Measurements from ENCODE around the gene TLCD3B. TPM values are rescaled to one million over a fixed set of nuclear protein-coding genes. Genes with fewer than 3 reads are reported as not detected.

Gene TLCD3B
- total RNA-seq, 2 donors from 2014 or later: 3.4 to 14.1 TPM

DNA sequence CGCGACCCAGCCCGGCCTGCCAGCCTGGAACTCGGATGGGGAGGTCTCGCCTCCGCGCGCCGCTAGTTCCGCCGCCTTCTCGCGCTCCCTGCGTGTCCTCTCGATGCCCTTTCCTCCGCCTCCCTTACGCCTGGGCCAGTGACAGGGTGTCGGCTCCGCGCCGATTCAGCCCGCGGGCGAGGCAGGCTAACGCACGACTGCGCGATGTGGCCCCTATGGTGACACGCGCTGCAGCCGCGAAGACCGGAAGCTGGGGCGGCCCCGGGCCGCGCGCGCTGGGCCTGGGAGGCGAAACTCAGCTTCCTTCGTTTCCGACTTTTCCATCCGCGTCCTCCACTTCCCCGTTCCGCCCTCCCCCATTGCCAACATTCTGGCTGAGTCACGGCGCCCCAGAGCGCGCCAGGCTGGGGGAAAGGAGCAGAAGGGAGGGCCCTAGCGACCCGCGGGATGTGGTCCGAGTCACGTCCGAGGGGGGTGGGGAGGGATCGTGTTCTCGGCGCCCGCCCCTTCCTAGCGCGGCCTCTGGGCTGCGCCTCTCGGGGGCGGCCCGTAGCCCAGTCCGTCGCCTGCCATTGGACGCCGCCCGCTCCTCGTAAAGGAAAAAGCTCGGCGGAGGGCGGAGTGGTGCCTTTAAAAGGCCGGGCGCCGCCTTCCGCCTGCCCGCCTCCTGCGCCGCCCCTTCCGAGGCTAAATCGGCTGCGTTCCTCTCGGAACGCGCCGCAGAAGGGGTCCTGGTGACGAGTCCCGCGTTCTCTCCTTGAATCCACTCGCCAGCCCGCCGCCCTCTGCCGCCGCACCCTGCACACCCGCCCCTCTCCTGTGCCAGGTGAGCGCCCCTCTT lies 34.3 kb upstream of the TLCD3B start, which contains the start of gene ALDOA:
TSS of gene ALDOA (plus strand) at position 659 of the 841 bp plus-strand sequence. CDS start 1,138 bp downstream, outside the sequence.
- Mint-ChIP-seq H3K36me3 (peaks cover 47 to 55% of the 10 kb centered on the region in 2 donors), H3K9me3 (no peaks in the 10 kb centered on the region), H3K27ac (peak within 1 kb of the TSS; percentile 92 to 98)
- peak; percentile 96 to 99 for DNase-seq (ENCODE audit: low spot score in 2 of 2)
- ATAC-seq: peak; percentile 87 to 90

DNA sequence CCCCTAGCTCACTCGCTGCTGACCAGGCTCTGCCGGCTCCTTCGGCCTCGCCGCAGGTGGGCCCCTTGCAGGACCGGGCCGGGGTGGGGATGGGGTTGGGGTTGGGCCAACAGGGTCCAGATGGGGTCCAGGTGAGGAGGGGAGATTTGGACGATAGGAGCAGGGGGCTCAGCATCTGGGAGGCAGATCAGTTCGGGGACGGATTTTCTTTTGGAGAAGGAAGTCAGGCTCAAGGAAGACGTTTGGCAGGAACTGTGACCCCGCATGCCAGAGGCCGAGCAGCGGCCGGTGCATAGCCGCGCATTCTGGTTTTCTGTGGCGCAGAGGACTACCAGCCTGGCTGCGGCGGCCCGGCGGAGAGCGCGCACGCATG lies 33.6 kb upstream of the TLCD3B start:
- DNase-seq (ENCODE audit: low spot score in 2 of 2) (peak in 1 of 2 donors; percentile 70), ATAC-seq (no peak)
- H3K36me3 Mint-ChIP-seq: peaks cover 41 to 49% of the 10 kb centered on the region in 2 donors
- no peaks in the 10 kb centered on the region for H3K9me3 Mint-ChIP-seq
- H3K27ac Mint-ChIP-seq: peak overlapping the region; percentile 92

DNA sequence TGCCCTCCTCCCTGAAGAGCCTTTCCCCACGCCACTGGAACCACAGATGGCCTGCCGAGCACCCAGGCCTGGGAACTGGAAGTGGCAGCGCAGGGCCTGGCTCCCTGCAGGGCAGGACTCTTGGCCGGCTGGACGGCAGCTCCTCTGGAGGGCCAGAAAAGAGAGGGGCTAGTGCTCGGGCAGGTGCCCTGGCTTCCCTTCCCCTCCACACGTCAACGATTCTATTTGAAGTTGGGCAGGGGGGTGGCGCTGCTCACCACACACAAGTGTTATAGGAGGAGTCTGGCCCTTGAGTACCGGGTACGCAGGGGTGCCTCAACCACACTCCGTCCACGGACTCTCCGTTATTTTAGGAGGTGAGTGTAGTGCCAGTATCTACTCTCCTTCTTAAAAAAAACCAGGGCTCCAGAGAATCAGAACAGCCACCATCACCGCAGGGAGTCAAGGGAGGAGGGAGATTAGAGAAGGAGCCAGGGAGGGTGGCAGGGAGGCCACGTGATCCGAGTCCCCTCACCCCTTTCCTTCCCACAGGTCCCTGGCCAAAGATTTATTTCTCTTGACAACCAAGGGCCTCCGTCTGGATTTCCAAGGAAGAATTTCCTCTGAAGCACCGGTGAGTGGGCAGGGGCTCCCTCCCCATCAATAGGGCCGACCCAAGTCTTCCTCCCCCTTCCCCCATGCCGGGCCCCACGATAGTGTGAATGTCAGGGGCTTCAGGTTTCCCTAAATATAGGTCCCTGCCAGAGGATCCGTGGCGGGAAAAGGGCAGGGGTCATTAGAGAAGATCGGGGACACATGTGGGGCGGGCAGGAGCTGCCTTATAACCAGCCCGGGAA lies 33.0 kb upstream of the TLCD3B start:
- Mint-ChIP-seq H3K36me3 (peaks cover 35 to 43% of the 10 kb centered on the region in 2 donors), H3K9me3 (no peaks in the 10 kb centered on the region), H3K27ac (peak overlapping the region; percentile 92 to 99)
- peak; percentile 68 to 83 for DNase-seq (ENCODE audit: low spot score in 2 of 2)
- peak; percentile 25 to 42 for ATAC-seq

DNA sequence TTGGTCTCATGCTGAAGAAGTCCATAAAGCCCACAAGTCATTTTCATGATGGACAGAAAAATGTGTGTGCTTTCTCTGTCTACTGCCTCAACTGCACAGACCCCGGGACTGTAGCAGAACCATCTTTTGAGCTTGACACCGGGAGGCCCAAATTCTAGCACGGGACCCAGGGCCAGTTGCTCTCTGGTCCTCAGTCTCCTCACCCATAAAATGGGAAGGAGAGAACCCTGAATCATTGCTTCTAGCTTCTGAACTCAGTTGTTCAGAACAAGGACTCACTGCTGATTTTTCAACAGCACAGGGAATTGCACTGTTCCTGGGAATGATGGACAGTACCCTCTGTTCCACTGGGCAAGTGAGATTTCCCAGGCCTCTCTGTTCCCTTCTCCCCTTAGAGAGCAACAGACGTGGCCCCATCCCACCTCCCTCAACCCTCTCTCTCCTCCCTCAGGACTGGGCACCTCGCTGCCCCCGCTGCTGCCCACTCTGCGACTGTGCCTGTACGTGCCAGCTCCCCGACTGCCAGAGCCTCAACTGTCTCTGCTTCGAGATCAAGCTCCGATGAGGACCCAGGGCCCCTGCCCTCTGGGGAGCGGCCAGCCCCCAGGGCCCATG lies 32.3 kb upstream of the TLCD3B start:
- Mint-ChIP-seq H3K9me3 (no peaks in the 10 kb centered on the region), H3K36me3 (peaks cover 34 to 38% of the 10 kb centered on the region in 2 donors), H3K27ac (peak overlapping the region; percentile 92 to 99)
- no peak for DNase-seq (ENCODE audit: low spot score in 2 of 2)
- no peak for ATAC-seq

DNA sequence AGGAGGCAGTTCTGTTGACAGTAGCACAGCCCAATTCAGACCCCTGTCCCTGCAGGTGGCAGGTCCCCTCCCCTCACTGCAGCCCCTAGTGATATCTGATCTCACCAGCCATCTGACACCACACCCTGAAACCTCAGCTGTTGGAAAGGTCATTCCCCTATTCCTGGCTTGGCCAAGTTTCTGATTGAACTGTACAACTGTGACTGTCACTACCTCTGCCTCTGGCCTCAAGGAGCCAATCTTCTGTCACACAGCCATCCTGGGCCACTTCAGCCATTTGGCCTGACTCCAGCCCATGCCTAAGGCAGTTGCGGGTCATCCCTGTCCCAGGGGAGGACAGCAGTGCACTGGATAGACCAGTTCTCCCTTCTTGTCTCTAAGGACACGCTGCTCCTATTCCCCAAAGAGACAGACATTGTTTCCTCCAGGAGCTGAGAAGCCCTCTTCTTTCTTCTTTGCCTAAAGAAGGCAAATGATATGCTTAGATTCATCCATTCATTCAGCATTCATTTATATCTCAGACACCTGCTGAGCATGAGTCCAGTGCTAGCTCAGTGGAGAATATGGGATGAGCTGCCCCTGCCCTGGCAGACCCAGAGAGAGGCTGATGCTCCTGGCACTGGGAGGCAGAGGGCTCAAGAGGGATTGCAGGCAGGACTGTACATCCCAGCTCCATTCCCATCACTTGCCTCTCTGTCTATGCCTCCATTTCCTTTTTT lies 29.9 kb upstream of the TLCD3B start:
- ATAC-seq: no peak
- peaks cover 18% of the 10 kb centered on the region in 2 donors for H3K36me3 Mint-ChIP-seq

DNA sequence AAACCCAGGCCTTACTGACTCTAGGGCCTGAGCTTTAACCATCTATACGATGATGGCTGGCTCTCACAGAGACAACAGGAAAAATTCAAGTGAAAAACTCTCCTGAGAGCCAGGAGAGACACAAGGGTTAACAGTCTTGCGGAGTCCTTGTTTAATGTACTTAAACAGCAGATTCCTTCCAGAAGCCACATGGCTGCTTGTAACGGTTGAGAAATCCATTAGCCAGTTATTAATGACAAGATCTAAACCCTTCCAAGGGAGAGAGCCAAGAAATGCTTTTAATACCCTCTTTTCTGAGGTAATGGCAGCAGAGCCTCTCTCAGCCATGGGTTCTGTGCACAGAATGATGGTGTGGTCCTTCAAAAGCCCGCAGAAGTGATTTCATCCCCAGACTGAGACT lies 29.3 kb upstream of the TLCD3B start:
- ATAC-seq (no peak), DNase-seq (ENCODE audit: low spot score in 2 of 2) (no peak)
- Mint-ChIP-seq H3K36me3 (peaks cover 12 to 15% of the 10 kb centered on the region in 2 donors), H3K27ac (no peak overlapping the region), H3K9me3 (no peaks in the 10 kb centered on the region)

More for the DNA sequence above, 29.9 kb upstream of the TLCD3B start:
- no peak for DNase-seq (ENCODE audit: low spot score in 2 of 2)
- Mint-ChIP-seq H3K9me3 (no peaks in the 10 kb centered on the region), H3K27ac (no peak overlapping the region)

DNA sequence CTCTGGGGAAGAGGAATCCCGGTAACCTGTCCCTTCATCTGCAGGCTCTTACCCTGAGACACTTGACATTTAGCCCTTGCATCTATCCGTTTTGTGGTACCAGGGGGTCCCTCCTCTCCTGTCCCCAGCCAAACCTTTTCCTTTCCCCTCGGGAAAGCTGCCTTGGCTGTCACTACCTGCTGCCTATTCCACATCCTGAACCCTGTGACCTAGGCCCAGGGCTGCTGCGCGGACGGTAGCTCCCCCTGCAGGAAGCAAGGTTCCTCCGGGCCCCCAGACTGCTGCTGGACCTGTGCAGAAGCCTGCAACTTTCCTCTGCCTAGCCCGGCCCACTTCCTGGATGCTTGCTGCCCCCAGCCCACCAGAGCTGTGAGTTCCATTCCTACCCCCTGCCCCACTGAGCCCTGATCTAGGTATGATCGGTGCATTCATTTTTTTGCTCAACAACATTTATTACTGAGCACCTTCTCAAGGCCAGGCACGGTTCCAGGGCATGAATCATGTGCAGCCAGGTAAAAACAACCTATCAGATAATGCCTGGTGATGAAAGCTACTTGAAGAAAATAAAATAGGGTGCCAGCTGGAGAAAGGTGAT lies 24.0 kb upstream of the TLCD3B start:
- peak; percentile 63 to 76 for DNase-seq (ENCODE audit: low spot score in 2 of 2)
- peak; percentile 62 to 81 for ATAC-seq
- no peak overlapping the region for H3K27ac Mint-ChIP-seq

DNA sequence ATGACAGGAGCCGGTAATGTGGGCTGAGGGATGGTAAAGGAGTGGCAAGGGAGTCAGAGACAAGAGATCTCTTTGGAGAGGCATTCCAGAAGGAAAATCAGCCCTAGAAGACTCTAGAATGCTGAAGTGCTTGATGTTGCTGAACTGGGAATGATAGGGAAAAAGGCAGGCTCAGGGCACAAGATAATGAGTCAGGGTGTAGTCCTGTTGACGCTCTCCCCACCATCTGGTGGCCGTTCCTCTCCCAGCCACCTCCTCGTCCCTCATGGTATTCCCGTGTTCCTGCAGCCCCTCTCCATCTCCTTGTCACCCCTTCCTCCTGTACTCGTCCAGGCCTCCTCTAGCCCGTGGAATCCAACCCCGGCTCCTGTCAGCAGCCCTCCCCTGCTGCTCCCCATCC lies 23.4 kb upstream of the TLCD3B start:
- Mint-ChIP-seq H3K36me3 (peaks cover 0 to 5% of the 10 kb centered on the region in 2 donors), H3K27ac (no peak overlapping the region), H3K9me3 (no peaks in the 10 kb centered on the region)
- ATAC-seq (no peak), DNase-seq (ENCODE audit: low spot score in 2 of 2) (no peak)

More for the DNA sequence above, 24.0 kb upstream of the TLCD3B start:
- Mint-ChIP-seq H3K36me3 (peaks cover 0 to 5% of the 10 kb centered on the region in 2 donors), H3K9me3 (no peaks in the 10 kb centered on the region)

DNA sequence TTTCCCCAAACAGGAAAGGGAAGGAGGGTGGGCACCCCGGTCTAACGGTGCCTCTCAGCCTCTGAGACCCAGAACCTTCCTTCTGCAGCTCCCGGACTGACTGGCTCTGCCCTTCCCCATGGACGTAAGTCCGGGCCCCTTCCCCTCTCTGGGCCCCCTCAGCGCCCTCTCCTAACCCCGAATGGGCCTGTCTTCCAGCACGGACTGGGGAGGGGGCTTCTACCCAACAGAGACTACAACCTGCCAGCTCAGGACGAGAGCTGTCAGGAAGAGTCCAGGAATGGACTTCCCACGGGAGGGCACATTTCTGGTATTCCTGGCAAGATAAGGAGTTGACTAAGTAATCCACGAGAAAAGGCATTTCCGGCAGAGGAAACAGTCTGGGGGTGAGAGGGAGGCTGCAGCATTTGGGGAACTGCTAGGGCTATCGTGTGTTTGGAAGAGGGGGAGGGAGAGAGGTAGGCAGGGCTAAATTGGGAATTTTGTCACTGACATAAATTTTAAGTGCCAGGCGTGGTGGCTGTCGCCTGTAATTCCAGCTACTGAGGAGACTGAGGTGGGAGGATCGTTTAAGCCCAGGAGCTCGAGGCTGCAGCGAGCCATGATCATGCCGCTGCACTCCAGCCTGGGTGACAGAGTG lies 22.4 kb upstream of the TLCD3B start:
- ATAC-seq: peak; percentile 19 to 38
- DNase-seq (ENCODE audit: low spot score in 2 of 2): no peak
- Mint-ChIP-seq H3K9me3 (no peaks in the 10 kb centered on the region), H3K36me3 (peaks cover 0 to 5% of the 10 kb centered on the region in 2 donors), H3K27ac (peak overlapping the region; percentile 56 to 78)

DNA sequence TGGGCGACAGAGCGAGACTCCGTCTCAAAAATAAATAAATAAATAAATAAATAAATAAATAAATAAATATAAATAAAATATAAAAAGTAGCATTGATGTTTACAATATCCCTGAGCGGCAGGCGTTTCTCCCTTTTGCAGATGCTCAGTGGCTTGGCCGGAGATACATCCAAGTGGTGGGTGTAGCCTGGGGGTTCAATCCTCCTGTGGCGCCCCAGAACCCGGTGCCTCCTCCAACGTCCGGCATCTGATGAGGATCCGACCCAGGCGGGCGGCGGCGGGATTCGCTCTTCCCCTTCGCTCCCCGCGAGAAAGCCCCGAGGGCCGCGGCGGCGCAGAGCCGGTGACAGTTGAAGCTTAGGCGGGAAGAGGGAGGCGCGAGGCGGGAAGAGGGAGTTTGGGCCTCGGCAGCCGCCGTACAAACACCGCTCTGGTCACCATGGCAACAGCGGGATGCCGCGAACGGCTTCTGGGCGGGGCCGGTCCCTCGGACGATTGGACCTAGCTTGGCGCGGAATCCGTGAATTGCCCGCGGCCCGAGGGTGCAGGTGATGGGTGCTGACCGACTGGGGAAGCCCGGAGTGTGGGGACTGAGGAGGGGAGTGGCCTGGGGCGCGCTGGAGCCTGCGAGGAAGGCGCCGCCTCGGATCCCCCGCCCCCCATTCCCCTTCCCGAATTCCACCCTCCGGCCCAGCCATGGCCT lies 21.8 kb upstream of the TLCD3B start:
- DNase-seq (ENCODE audit: low spot score in 2 of 2) (peak; percentile 96), ATAC-seq (peak; percentile 86 to 92)
- no peaks in the 10 kb centered on the region for H3K9me3 Mint-ChIP-seq
- H3K36me3 Mint-ChIP-seq: peaks cover 0 to 5% of the 10 kb centered on the region in 2 donors
- H3K27ac Mint-ChIP-seq: peak overlapping the region; percentile 78 to 94

DNA sequence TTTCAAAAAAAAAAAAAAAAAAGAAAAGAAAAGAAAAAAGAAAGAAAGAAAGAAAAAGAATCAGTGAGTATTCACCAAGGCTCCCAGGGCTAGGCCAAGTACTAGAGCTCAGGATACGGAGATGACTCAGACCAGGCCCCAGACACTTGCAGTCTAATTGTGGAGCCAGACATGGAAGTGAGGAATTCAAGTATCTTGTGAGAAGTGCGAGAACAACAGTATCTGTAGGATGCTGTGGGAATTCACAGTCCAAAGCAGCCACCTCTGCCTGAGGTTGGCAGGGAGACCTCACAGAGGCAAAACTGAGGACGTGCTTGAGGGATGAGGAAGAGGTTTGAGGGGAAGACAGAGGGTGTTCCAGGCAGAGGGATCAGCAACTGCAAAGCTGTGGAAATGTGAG lies 20.4 kb upstream of the TLCD3B start:
- Mint-ChIP-seq H3K36me3 (peaks cover 0 to 5% of the 10 kb centered on the region in 2 donors), H3K9me3 (no peaks in the 10 kb centered on the region), H3K27ac (peak overlapping the region in 1 of 2 donors; percentile 78)
- DNase-seq (ENCODE audit: low spot score in 2 of 2) (no peak), ATAC-seq (no peak)

DNA sequence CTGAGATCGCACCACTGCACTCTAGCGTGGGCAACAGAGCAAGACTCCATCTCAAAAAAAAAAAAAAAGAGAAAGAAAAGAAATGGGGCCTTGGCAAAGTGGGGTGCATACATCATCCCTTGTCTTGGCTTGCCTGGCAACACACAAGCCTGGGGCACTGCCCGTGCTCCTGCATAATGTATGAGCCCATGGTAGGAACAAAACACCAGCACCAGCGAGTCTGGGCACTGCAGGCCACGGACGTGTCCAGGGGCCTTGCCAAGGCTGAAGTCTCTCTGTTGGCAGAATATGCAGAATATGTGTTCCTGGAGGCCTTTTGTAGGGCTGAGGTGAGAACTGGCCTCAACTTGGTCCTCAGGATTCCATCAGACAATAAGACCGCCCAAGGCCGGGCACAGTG lies 18.8 kb upstream of the TLCD3B start:
- no peaks in the 10 kb centered on the region for H3K9me3 Mint-ChIP-seq
- DNase-seq (ENCODE audit: low spot score in 2 of 2) (no peak), ATAC-seq (no peak)
- H3K27ac Mint-ChIP-seq: no peak overlapping the region
- peaks cover 0 to 5% of the 10 kb centered on the region in 2 donors for H3K36me3 Mint-ChIP-seq

DNA sequence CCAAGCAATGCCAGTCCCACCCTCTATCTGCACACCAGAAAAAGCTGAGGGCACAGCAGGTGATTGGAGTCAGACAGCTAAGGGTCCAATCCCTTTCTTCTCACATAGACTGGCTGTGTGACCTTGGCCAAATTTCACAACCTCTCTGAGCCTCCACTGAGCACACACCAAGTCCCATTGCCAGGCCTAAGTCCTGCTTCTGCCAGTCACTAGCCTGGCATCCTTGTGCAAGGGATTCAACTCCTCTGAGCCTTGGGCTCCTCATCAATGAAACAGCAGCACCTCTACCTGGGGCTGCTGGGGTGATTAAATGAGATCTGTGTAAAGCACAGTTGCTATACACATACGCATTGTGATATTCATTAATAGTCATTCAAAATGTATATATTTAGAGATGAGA lies 15.5 kb upstream of the TLCD3B start:
- ATAC-seq (no peak), DNase-seq (ENCODE audit: low spot score in 2 of 2) (no peak)
- no peak overlapping the region for H3K27ac Mint-ChIP-seq
- peaks cover 0 to 3% of the 10 kb centered on the region in 2 donors for H3K36me3 Mint-ChIP-seq
- H3K9me3 Mint-ChIP-seq: no peaks in the 10 kb centered on the region

DNA sequence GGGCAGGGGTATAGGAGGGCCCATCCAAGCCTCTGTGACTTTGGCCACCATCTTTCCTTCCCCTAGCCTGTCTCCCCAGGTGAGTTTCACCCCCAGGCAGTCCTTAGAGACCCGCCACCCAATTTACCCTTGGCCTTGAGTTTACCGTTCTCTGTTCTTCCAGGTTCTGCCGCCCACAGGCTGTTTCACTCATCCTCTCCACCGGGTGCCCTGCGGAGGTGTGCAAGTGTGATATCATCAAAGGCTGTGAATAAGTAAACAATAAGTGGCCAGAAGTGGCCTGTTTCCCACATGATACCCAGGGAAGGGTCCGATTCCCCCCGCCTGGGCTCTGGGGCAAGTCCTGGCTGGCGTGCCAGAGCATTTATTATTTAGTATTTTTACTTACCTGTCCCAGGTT lies 15.1 kb upstream of the TLCD3B start:
- no peaks in the 10 kb centered on the region for H3K9me3 Mint-ChIP-seq
- DNase-seq (ENCODE audit: low spot score in 2 of 2) (no peak), ATAC-seq (no peak)
- no peaks in the 10 kb centered on the region for H3K36me3 Mint-ChIP-seq
- no peak overlapping the region for H3K27ac Mint-ChIP-seq

DNA sequence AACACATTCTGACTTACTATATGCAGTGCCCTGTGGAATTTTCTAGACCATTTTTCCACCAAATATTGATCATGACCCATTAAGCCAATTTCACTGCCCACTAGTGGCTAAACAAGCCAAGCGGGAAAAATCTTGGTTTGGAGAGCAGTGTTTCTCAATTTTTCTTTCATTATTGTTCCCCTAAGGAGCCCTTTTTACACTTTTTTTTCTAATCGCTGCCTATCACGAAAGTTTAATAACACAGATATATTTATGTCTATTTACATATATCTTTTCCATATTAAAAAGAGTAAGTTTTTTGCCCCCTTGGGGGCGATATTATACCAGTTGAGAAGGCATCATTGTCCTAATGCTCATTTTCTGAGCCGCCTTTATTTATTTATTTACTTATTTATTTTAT lies 10.8 kb upstream of the TLCD3B start:
- no peak for DNase-seq (ENCODE audit: low spot score in 2 of 2)
- ATAC-seq: no peak
- H3K36me3 Mint-ChIP-seq: no peaks in the 10 kb centered on the region
- no peaks in the 10 kb centered on the region for H3K9me3 Mint-ChIP-seq
- H3K27ac Mint-ChIP-seq: no peak overlapping the region

Data from activated naive CD4-positive, alpha-beta T cell treated with anti-CD3 and anti-CD28 coated beads, Interleukin-2, amount 50 U/mL, for 72 hours (primary cell).